ENCODE data around the gene TTC23.
A peak's percentile ranks its signal among the peaks of the same experiment; 100 is the strongest.

The TTC23 gene

GRCh38 chr15:99249270-99249841, at the start of gene TTC23:
Gene TTC23 (minus strand): TSS chr15:99249581. CDS start chr15:99228712, 20,869 bp downstream.
- Histone ChIP-seq H3K36me3 (ENCODE audit: insufficient read depth, low read length) (0 out of 2 replicates have a peak, but pooled peaks cover 6% of the 10 kb centered on the region), H3K79me2 (ENCODE audit: control insufficient read depth, insufficient read depth, low read length, unreplicated experiment) (peaks cover 32% of the 10 kb centered on the region), H3K27ac (ENCODE audit: low read depth, low read length) (peak within 1 kb of the TSS; percentile 90), H3K4me3 (ENCODE audit: low read depth, low read length) (peak within 1 kb of the TSS; percentile 95), H2AFZ (ENCODE audit: low read length, unreplicated experiment) (peak within 1 kb of the TSS; percentile 98), H3K4me1 (ENCODE audit: control insufficient read depth, insufficient read depth, low read length, unreplicated experiment) (peaks cover 19% of the 10 kb centered on the region), H3K27me3 (ENCODE audit: insufficient read depth, low read length) (no peaks in the 10 kb centered on the region)

- H3K27me3 ChIP-seq (ENCODE audit: insufficient read depth, low read length): no peaks in the 10 kb centered on the region
Observed at GRCh38 chr15:99296386-99296785, 47.0 kb upstream of the TTC23 start.

GRCh38 chr15:99295840-99296239, 46.5 kb upstream of the TTC23 start:
- Histone ChIP-seq H3K4me1 (ENCODE audit: control insufficient read depth, insufficient read depth, low read length, unreplicated experiment) (no peaks in the 10 kb centered on the region), H3K27me3 (ENCODE audit: insufficient read depth, low read length) (no peaks in the 10 kb centered on the region), H3K36me3 (ENCODE audit: insufficient read depth, low read length) (peaks cover 7% of the 10 kb centered on the region; the same call in 1 of the 2 replicates), H3K4me3 (ENCODE audit: low read depth, low read length) (no peak overlapping the region), H2AFZ (ENCODE audit: low read length, unreplicated experiment) (no peak overlapping the region), H3K27ac (ENCODE audit: low read depth, low read length) (no peak overlapping the region), H3K79me2 (ENCODE audit: control insufficient read depth, insufficient read depth, low read length, unreplicated experiment) (no peaks in the 10 kb centered on the region)

More at GRCh38 chr15:99296386-99296785, 47.0 kb upstream of the TTC23 start:
- H2AFZ ChIP-seq (ENCODE audit: low read length, unreplicated experiment): no peak overlapping the region
- H3K4me3 ChIP-seq (ENCODE audit: low read depth, low read length): no peak overlapping the region
- H3K27ac ChIP-seq (ENCODE audit: low read depth, low read length): no peak overlapping the region
- H3K36me3 ChIP-seq (ENCODE audit: insufficient read depth, low read length): peaks cover 7% of the 10 kb centered on the region; the same call in 1 of the 2 replicates
- no peaks in the 10 kb centered on the region for H3K79me2 ChIP-seq (ENCODE audit: control insufficient read depth, insufficient read depth, low read length, unreplicated experiment)
- no peaks in the 10 kb centered on the region for H3K4me1 ChIP-seq (ENCODE audit: control insufficient read depth, insufficient read depth, low read length, unreplicated experiment)

GRCh38 chr15:99291643-99292042, 42.3 kb upstream of the TTC23 start:
- Histone ChIP-seq H2AFZ (ENCODE audit: low read length, unreplicated experiment) (no peak overlapping the region), H3K79me2 (ENCODE audit: control insufficient read depth, insufficient read depth, low read length, unreplicated experiment) (no peaks in the 10 kb centered on the region), H3K36me3 (ENCODE audit: insufficient read depth, low read length) (peaks cover 7% of the 10 kb centered on the region; the same call in 1 of the 2 replicates), H3K27me3 (ENCODE audit: insufficient read depth, low read length) (no peaks in the 10 kb centered on the region), H3K27ac (ENCODE audit: low read depth, low read length) (no peak overlapping the region), H3K4me3 (ENCODE audit: low read depth, low read length) (no peak overlapping the region), H3K4me1 (ENCODE audit: control insufficient read depth, insufficient read depth, low read length, unreplicated experiment) (no peaks in the 10 kb centered on the region)

- no peak overlapping the region for H3K27ac ChIP-seq (ENCODE audit: low read depth, low read length)
- no peak overlapping the region for H2AFZ ChIP-seq (ENCODE audit: low read length, unreplicated experiment)
- no peaks in the 10 kb centered on the region for H3K36me3 ChIP-seq (ENCODE audit: insufficient read depth, low read length)
- no peaks in the 10 kb centered on the region for H3K27me3 ChIP-seq (ENCODE audit: insufficient read depth, low read length)
- no peaks in the 10 kb centered on the region for H3K79me2 ChIP-seq (ENCODE audit: control insufficient read depth, insufficient read depth, low read length, unreplicated experiment)
- no peak overlapping the region for H3K4me3 ChIP-seq (ENCODE audit: low read depth, low read length)
- peaks cover 18% of the 10 kb centered on the region for H3K4me1 ChIP-seq (ENCODE audit: control insufficient read depth, insufficient read depth, low read length, unreplicated experiment)
Observed at GRCh38 chr15:99283717-99284116, 34.3 kb upstream of the TTC23 start.

GRCh38 chr15:99282586-99282985, 33.2 kb upstream of the TTC23 start:
- Histone ChIP-seq H3K4me3 (ENCODE audit: low read depth, low read length) (no peak overlapping the region), H2AFZ (ENCODE audit: low read length, unreplicated experiment) (no peak overlapping the region), H3K27ac (ENCODE audit: low read depth, low read length) (no peak overlapping the region), H3K4me1 (ENCODE audit: control insufficient read depth, insufficient read depth, low read length, unreplicated experiment) (peaks cover 18% of the 10 kb centered on the region), H3K79me2 (ENCODE audit: control insufficient read depth, insufficient read depth, low read length, unreplicated experiment) (no peaks in the 10 kb centered on the region), H3K27me3 (ENCODE audit: insufficient read depth, low read length) (no peaks in the 10 kb centered on the region), H3K36me3 (ENCODE audit: insufficient read depth, low read length) (no peaks in the 10 kb centered on the region)

GRCh38 chr15:99282121-99282520, 32.7 kb upstream of the TTC23 start:
- Histone ChIP-seq H3K36me3 (ENCODE audit: insufficient read depth, low read length) (no peaks in the 10 kb centered on the region), H3K27me3 (ENCODE audit: insufficient read depth, low read length) (no peaks in the 10 kb centered on the region), H3K4me3 (ENCODE audit: low read depth, low read length) (no peak overlapping the region), H2AFZ (ENCODE audit: low read length, unreplicated experiment) (no peak overlapping the region), H3K4me1 (ENCODE audit: control insufficient read depth, insufficient read depth, low read length, unreplicated experiment) (peaks cover 18% of the 10 kb centered on the region), H3K27ac (ENCODE audit: low read depth, low read length) (no peak overlapping the region), H3K79me2 (ENCODE audit: control insufficient read depth, insufficient read depth, low read length, unreplicated experiment) (no peaks in the 10 kb centered on the region)

- H3K4me3 ChIP-seq (ENCODE audit: low read depth, low read length): no peak overlapping the region
- no peak overlapping the region for H2AFZ ChIP-seq (ENCODE audit: low read length, unreplicated experiment)
- no peak overlapping the region for H3K27ac ChIP-seq (ENCODE audit: low read depth, low read length)
- H3K27me3 ChIP-seq (ENCODE audit: insufficient read depth, low read length): no peaks in the 10 kb centered on the region
- peaks cover 18% of the 10 kb centered on the region for H3K4me1 ChIP-seq (ENCODE audit: control insufficient read depth, insufficient read depth, low read length, unreplicated experiment)
- H3K79me2 ChIP-seq (ENCODE audit: control insufficient read depth, insufficient read depth, low read length, unreplicated experiment): no peaks in the 10 kb centered on the region
- H3K36me3 ChIP-seq (ENCODE audit: insufficient read depth, low read length): no peaks in the 10 kb centered on the region
Observed at GRCh38 chr15:99279827-99280226, 30.4 kb upstream of the TTC23 start.

- Histone ChIP-seq H3K36me3 (ENCODE audit: insufficient read depth, low read length) (no peaks in the 10 kb centered on the region), H3K27me3 (ENCODE audit: insufficient read depth, low read length) (no peaks in the 10 kb centered on the region), H3K79me2 (ENCODE audit: control insufficient read depth, insufficient read depth, low read length, unreplicated experiment) (no peaks in the 10 kb centered on the region), H3K4me1 (ENCODE audit: control insufficient read depth, insufficient read depth, low read length, unreplicated experiment) (peaks cover 18% of the 10 kb centered on the region), H2AFZ (ENCODE audit: low read length, unreplicated experiment) (no peak overlapping the region), H3K4me3 (ENCODE audit: low read depth, low read length) (no peak overlapping the region), H3K27ac (ENCODE audit: low read depth, low read length) (no peak overlapping the region)
Observed at GRCh38 chr15:99279290-99279689, 29.9 kb upstream of the TTC23 start.

GRCh38 chr15:99275525-99276128, 26.2 kb upstream of the TTC23 start:
- Histone ChIP-seq H3K27ac (ENCODE audit: low read depth, low read length) (no peak overlapping the region), H3K36me3 (ENCODE audit: insufficient read depth, low read length) (no peaks in the 10 kb centered on the region), H2AFZ (ENCODE audit: low read length, unreplicated experiment) (no peak overlapping the region), H3K27me3 (ENCODE audit: insufficient read depth, low read length) (no peaks in the 10 kb centered on the region), H3K4me1 (ENCODE audit: control insufficient read depth, insufficient read depth, low read length, unreplicated experiment) (peaks cover 16% of the 10 kb centered on the region), H3K79me2 (ENCODE audit: control insufficient read depth, insufficient read depth, low read length, unreplicated experiment) (no peaks in the 10 kb centered on the region), H3K4me3 (ENCODE audit: low read depth, low read length) (no peak overlapping the region)

GRCh38 chr15:99275061-99275460, 25.7 kb upstream of the TTC23 start:
- H2AFZ ChIP-seq (ENCODE audit: low read length, unreplicated experiment): no peak overlapping the region
- H3K36me3 ChIP-seq (ENCODE audit: insufficient read depth, low read length): no peaks in the 10 kb centered on the region
- no peaks in the 10 kb centered on the region for H3K27me3 ChIP-seq (ENCODE audit: insufficient read depth, low read length)
- H3K4me3 ChIP-seq (ENCODE audit: low read depth, low read length): no peak overlapping the region
- H3K79me2 ChIP-seq (ENCODE audit: control insufficient read depth, insufficient read depth, low read length, unreplicated experiment): no peaks in the 10 kb centered on the region
- no peak overlapping the region for H3K27ac ChIP-seq (ENCODE audit: low read depth, low read length)
- peaks cover 11% of the 10 kb centered on the region for H3K4me1 ChIP-seq (ENCODE audit: control insufficient read depth, insufficient read depth, low read length, unreplicated experiment)
